ENCODE results near the gene ENTPD5.

DNA sequence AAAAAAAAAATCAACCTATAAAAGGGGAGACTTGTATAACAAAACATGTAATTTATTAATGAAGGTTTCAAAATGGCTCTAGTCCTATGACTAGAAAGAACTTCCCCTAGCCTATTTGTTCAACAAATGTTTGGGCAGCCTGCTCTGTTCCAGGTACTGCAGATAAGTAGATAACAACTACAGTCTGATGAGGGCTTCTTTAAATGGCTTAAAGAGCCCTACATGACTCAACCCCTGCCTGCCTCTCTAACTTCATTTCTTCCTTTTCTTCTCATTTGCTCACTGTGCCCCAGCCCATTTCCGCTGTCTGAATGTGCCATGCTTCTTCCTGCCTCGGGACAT, 43.7 kb upstream of the ENTPD5 start:
- TF ChIP-seq ZFP3 (CRISPR knock-in tag; IDR thresholded peaks at IDR 0.05) (no peak), PPARA (CRISPR knock-in tag; IDR thresholded peaks at IDR 0.05; ENCODE audit: borderline replicate concordance) (no peak), ARNTL (CRISPR knock-in tag; IDR thresholded peaks at IDR 0.05; ENCODE audit: borderline replicate concordance, low read depth) (no peak), GLIS3 (CRISPR knock-in tag; IDR thresholded peaks at IDR 0.05) (no peak), CSDC2 (CRISPR knock-in tag; IDR thresholded peaks at IDR 0.05) (no peak), BACH2 (CRISPR knock-in tag; IDR thresholded peaks at IDR 0.05; ENCODE audit: borderline replicate concordance) (no peak), ZFP30 (CRISPR knock-in tag; IDR thresholded peaks at IDR 0.05) (no peak), ZC3H10 (CRISPR knock-in tag; IDR thresholded peaks at IDR 0.05) (no peak), ISL1 (CRISPR knock-in tag; IDR thresholded peaks at IDR 0.05) (no peak), ESRRG (CRISPR knock-in tag; IDR thresholded peaks at IDR 0.05) (no peak), TOX (CRISPR knock-in tag; IDR thresholded peaks at IDR 0.05; ENCODE audit: borderline replicate concordance) (no peak)
- TF ChIP-seq, protein P1, sequence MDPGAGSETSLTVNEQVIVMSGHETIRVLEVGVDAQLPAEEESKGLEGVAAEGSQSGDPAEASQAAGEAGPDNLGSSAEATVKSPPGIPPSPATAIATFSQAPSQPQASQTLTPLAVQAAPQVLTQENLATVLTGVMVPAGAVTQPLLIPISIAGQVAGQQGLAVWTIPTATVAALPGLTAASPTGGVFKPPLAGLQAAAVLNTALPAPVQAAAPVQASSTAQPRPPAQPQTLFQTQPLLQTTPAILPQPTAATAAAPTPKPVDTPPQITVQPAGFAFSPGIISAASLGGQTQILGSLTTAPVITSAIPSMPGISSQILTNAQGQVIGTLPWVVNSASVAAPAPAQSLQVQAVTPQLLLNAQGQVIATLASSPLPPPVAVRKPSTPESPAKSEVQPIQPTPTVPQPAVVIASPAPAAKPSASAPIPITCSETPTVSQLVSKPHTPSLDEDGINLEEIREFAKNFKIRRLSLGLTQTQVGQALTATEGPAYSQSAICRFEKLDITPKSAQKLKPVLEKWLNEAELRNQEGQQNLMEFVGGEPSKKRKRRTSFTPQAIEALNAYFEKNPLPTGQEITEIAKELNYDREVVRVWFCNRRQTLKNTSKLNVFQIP (CRISPR knock-in tag; IDR thresholded peaks at IDR 0.05; ENCODE audit: borderline replicate concordance, low read depth): no peak
- TF ChIP-seq, protein P2, sequence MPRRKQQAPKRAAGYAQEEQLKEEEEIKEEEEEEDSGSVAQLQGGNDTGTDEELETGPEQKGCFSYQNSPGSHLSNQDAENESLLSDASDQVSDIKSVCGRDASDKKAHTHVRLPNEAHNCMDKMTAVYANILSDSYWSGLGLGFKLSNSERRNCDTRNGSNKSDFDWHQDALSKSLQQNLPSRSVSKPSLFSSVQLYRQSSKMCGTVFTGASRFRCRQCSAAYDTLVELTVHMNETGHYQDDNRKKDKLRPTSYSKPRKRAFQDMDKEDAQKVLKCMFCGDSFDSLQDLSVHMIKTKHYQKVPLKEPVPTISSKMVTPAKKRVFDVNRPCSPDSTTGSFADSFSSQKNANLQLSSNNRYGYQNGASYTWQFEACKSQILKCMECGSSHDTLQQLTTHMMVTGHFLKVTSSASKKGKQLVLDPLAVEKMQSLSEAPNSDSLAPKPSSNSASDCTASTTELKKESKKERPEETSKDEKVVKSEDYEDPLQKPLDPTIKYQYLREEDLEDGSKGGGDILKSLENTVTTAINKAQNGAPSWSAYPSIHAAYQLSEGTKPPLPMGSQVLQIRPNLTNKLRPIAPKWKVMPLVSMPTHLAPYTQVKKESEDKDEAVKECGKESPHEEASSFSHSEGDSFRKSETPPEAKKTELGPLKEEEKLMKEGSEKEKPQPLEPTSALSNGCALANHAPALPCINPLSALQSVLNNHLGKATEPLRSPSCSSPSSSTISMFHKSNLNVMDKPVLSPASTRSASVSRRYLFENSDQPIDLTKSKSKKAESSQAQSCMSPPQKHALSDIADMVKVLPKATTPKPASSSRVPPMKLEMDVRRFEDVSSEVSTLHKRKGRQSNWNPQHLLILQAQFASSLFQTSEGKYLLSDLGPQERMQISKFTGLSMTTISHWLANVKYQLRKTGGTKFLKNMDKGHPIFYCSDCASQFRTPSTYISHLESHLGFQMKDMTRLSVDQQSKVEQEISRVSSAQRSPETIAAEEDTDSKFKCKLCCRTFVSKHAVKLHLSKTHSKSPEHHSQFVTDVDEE (CRISPR knock-in tag; IDR thresholded peaks at IDR 0.05): no peak
- TF ChIP-seq, protein P3, sequence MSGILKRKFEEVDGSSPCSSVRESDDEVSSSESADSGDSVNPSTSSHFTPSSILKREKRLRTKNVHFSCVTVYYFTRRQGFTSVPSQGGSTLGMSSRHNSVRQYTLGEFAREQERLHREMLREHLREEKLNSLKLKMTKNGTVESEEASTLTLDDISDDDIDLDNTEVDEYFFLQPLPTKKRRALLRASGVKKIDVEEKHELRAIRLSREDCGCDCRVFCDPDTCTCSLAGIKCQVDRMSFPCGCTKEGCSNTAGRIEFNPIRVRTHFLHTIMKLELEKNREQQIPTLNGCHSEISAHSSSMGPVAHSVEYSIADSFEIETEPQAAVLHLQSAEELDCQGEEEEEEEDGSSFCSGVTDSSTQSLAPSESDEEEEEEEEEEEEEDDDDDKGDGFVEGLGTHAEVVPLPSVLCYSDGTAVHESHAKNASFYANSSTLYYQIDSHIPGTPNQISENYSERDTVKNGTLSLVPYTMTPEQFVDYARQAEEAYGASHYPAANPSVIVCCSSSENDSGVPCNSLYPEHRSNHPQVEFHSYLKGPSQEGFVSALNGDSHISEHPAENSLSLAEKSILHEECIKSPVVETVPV (CRISPR knock-in tag; IDR thresholded peaks at IDR 0.05): no peak

All from SK-N-SH treated with all-trans-retinoic acid at 6 μM for 48 hours (cell line).